Heart left ventricle (tissue), 13 donors: Measurements from ENCODE around the gene MIB2.

Experiments used
- CTCF ChIP-seq, 12 donors: fragments of 200-600 bp; sonication (generic) in 4 of 12; IDR thresholded peaks; one replicate each; pipeline versions ENCODE4 v1.5.0 to v1.8.0; 2018 to 2022; ENCODE audit warnings: antibody characterized with exemption in 12 of 12, mild to moderate bottlenecking in 5 of 12
- POLR2A ChIP-seq, 2 donors: fragments of 450-650 bp; IDR thresholded peaks; one replicate each; pipeline ENCODE4 v1.6.1; 2017; ENCODE audit warnings: antibody characterized with exemption in 2 of 2, mild to moderate bottlenecking in 2 of 2, moderate library complexity in 2 of 2
- donor health status: ischemic (EF 13 %, LVEDD 7.1; RV severe dilation, severe dysfunction).
- donor health status: DM: no; HTN: yes; CAD: no.
- donor health status: DM: no; HTN: no; CAD: no.
- donor health status: ischemic (EF 25% LVEDD 6.9; RV normal size, moderate dysfunction).
- donor health status: ischemic (EF 25% LVEDD 5.7; RV mildly dilated, moderate dysfunction).
- donor health status: ischemic (EF 35%, LVEDD 5.7; RV mildly dilated, moderate dysfunction).
- donor health status: nonischemic (EF 11% LVEDD 7.7; RV severe dilation, severe dysfunction).
- donor health status: DM: yes; HTN: yes; CAD: no.
- donor health status: PGD.
- donor health status: ischemic (EF 29% LVEDD 5.4; RV normal size, mild dysfunction).
- donor health status: nonischemic (EF 23%, LVEDD 6.1; RV moderate dilation, normal function).

- TF ChIP-seq POLR2A (IDR thresholded peaks at IDR 0.05), result no peak
- no peak for TF ChIP-seq CTCF (IDR thresholded peaks at IDR 0.05)
These were observed 46.0 kb upstream of the MIB2 start for GRCh38 chr1:1569341-1569740.
